ENCODE measurements around the gene PTCD2.
A peak's percentile ranks its signal among the peaks of the same experiment; 100 is the strongest.

Gene PTCD2

GRCh38 chr5:72352616-72353015 lies 32.4 kb downstream of the PTCD2 start:
- DNase-seq, result no peak

GRCh38 chr5:72353046-72353445 lies 32.9 kb downstream of the PTCD2 start:
- no peak for DNase-seq

- no peak for DNase-seq
Observed at GRCh38 chr5:72355706-72356299, 35.6 kb downstream of the PTCD2 start.

- no peak for DNase-seq
Observed at GRCh38 chr5:72356361-72356760, 36.2 kb downstream of the PTCD2 start.

GRCh38 chr5:72358925-72359324 lies 38.8 kb downstream of the PTCD2 start:
- no peak for DNase-seq

GRCh38 chr5:72359886-72360285 lies 39.7 kb downstream of the PTCD2 start:
- no peak for DNase-seq

- no peak for DNase-seq
Observed at GRCh38 chr5:72363166-72363802, 43.1 kb downstream of the PTCD2 start.

GRCh38 chr5:72364171-72364570 lies 44.0 kb downstream of the PTCD2 start:
- DNase-seq, result no peak

- no peak for DNase-seq
Observed at GRCh38 chr5:72364951-72365350, 44.8 kb downstream of the PTCD2 start.

- DNase-seq, result peak; percentile 6
Observed at GRCh38 chr5:72366324-72366976, 46.3 kb downstream of the PTCD2 start.

- no peak for DNase-seq
Observed at GRCh38 chr5:72368271-72368670, 48.1 kb downstream of the PTCD2 start.

GRCh38 chr5:72369301-72369700 lies 49.1 kb downstream of the PTCD2 start:
- DNase-seq, result no peak

GRCh38 chr5:72369711-72370110 lies 49.5 kb downstream of the PTCD2 start:
- no peak for DNase-seq

- no peak for DNase-seq
Observed at GRCh38 chr5:72372331-72372730, 52.2 kb downstream of the PTCD2 start.

- no peak for DNase-seq
Observed at GRCh38 chr5:72372923-72373322, 52.8 kb downstream of the PTCD2 start.

GRCh38 chr5:72374844-72375243 lies 54.7 kb downstream of the PTCD2 start:
- no peak for DNase-seq

- no peak for DNase-seq
Observed at GRCh38 chr5:72376381-72376780, 56.2 kb downstream of the PTCD2 start.

- no peak for DNase-seq
Observed at GRCh38 chr5:72377910-72378638, 57.9 kb downstream of the PTCD2 start.

GRCh38 chr5:72378639-72379289 lies 58.6 kb downstream of the PTCD2 start:
- DNase-seq, result no peak

GRCh38 chr5:72379936-72380335 lies 59.8 kb downstream of the PTCD2 start:
- no peak for DNase-seq

- no peak for DNase-seq
Observed at GRCh38 chr5:72380492-72381274, 60.5 kb downstream of the PTCD2 start.

GRCh38 chr5:72383280-72383679 lies 63.1 kb downstream of the PTCD2 start:
- no peak for DNase-seq

Measured in stimulated activated CD4-positive, alpha-beta T cell treated with anti-CD3 and anti-CD28 coated beads, Interleukin-4, amount 100 ng/mL, for 1 hour (primary cell).